ENCODE measurements around the gene DGKI. TPM values are rescaled to one million over a fixed set of nuclear protein-coding genes. Genes with fewer than 3 reads are reported as not detected.

Gene DGKI
- total RNA-seq, 1 experiment from 2014 or later, result not detected

DNA sequence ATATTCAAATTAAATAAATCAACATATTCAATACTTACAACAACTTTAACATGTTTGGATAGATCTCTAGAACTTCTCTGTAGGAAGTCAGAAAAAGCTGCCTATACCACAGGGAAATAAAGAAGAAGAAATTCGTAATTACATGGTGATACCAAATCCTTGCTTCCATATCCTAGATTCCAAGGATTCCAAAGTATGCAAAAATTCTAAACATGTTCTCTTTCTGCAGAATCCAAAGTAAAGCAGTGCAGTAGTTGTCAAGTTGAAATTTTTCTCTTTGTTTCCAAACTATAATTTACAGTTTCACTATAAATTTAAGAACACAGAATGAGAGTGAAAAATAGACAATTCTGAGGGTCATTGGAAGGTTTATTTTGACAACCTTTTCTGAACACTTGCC is 269.6 kb downstream of the DGKI start:
- DNase-seq (ENCODE audit: low read depth, low spot score) (no peak), ATAC-seq (no peak)
- BruUV-seq (replicated peaks), result no TSS peak
- no peak overlapping the region for H3K27ac ChIP-seq (ENCODE audit: low read length)
- TF ChIP-seq TCF7L2 (IDR thresholded peaks at IDR 0.05; ENCODE audit: low read depth, low read length), result no peak
- TF ChIP-seq, protein P1, sequence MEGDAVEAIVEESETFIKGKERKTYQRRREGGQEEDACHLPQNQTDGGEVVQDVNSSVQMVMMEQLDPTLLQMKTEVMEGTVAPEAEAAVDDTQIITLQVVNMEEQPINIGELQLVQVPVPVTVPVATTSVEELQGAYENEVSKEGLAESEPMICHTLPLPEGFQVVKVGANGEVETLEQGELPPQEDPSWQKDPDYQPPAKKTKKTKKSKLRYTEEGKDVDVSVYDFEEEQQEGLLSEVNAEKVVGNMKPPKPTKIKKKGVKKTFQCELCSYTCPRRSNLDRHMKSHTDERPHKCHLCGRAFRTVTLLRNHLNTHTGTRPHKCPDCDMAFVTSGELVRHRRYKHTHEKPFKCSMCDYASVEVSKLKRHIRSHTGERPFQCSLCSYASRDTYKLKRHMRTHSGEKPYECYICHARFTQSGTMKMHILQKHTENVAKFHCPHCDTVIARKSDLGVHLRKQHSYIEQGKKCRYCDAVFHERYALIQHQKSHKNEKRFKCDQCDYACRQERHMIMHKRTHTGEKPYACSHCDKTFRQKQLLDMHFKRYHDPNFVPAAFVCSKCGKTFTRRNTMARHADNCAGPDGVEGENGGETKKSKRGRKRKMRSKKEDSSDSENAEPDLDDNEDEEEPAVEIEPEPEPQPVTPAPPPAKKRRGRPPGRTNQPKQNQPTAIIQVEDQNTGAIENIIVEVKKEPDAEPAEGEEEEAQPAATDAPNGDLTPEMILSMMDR (IDR thresholded peaks at IDR 0.05), result no peak
- no peak for TF ChIP-seq SIN3A (IDR thresholded peaks at IDR 0.05; ENCODE audit: borderline replicate concordance, insufficient read depth, low read depth, low read length)
- TF ChIP-seq, protein P2, sequence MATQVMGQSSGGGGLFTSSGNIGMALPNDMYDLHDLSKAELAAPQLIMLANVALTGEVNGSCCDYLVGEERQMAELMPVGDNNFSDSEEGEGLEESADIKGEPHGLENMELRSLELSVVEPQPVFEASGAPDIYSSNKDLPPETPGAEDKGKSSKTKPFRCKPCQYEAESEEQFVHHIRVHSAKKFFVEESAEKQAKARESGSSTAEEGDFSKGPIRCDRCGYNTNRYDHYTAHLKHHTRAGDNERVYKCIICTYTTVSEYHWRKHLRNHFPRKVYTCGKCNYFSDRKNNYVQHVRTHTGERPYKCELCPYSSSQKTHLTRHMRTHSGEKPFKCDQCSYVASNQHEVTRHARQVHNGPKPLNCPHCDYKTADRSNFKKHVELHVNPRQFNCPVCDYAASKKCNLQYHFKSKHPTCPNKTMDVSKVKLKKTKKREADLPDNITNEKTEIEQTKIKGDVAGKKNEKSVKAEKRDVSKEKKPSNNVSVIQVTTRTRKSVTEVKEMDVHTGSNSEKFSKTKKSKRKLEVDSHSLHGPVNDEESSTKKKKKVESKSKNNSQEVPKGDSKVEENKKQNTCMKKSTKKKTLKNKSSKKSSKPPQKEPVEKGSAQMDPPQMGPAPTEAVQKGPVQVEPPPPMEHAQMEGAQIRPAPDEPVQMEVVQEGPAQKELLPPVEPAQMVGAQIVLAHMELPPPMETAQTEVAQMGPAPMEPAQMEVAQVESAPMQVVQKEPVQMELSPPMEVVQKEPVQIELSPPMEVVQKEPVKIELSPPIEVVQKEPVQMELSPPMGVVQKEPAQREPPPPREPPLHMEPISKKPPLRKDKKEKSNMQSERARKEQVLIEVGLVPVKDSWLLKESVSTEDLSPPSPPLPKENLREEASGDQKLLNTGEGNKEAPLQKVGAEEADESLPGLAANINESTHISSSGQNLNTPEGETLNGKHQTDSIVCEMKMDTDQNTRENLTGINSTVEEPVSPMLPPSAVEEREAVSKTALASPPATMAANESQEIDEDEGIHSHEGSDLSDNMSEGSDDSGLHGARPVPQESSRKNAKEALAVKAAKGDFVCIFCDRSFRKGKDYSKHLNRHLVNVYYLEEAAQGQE (IDR thresholded peaks at IDR 0.05; ENCODE audit: insufficient read depth in 1 of 2, low read depth in 2 of 2, low read length in 1 of 2), result no peak
- no peak for TF ChIP-seq POLR2AphosphoS5 (IDR thresholded peaks at IDR 0.05; ENCODE audit: low read depth, low read length)
- no peak overlapping the region for H3K4me3 ChIP-seq (ENCODE audit: low read depth in 2 of 2, low read length in 2 of 2)
- no peaks in the 10 kb centered on the region for H3K4me1 ChIP-seq (ENCODE audit: control insufficient read depth, insufficient read depth, low read length)
- intact Hi-C loops (cut with micrococcal nuclease; ENCODE audit: unreplicated experiment), result no loop called here
- no peaks in the 10 kb centered on the region for H3K9me3 ChIP-seq (ENCODE audit: control insufficient read depth, insufficient read depth, low read depth, low read length)
- ChIA-PET POLR2A (no interaction called here), CTCF (no interaction called here)
- no peaks in the 10 kb centered on the region for H3K27me3 ChIP-seq (ENCODE audit: control insufficient read depth, insufficient read depth, low read length)
- in situ Hi-C loops (cut with HindIII; ENCODE audit: low pct_unique_long_range_greater_than_20kb, low sequenced_read_pairs), result no loop called here
- no peaks in the 10 kb centered on the region for H3K36me3 ChIP-seq (ENCODE audit: control insufficient read depth, insufficient read depth, low read length)

DNA sequence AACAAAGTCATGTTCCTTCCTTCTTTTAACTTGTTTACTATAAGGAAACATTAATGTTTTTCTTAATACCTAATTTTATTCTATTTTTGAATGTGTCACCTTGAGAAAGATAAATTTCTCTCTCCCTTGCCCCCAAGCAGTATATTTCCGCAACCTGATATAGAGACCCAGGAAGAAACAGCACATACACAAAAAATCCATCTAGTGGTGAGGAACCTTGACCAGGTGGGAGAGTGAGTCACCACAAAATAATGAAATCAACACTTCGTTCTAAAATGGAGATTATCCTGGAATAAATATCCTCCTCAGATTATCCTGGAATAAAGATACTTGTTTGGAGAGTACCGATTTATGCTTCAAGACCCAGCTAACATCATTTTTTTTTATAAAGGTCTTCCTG is 270.3 kb downstream of the DGKI start:
- ChIA-PET POLR2A (no interaction called here), CTCF (no interaction called here)
- intact Hi-C loops (cut with micrococcal nuclease; ENCODE audit: unreplicated experiment), result no loop called here
- no peak overlapping the region for H3K27ac ChIP-seq (ENCODE audit: low read length)
- TF ChIP-seq POLR2AphosphoS5 (IDR thresholded peaks at IDR 0.05; ENCODE audit: low read depth, low read length), result no peak
- no peak for TF ChIP-seq TCF7L2 (IDR thresholded peaks at IDR 0.05; ENCODE audit: low read depth, low read length)
- TF ChIP-seq, protein P2 (IDR thresholded peaks at IDR 0.05; ENCODE audit: insufficient read depth in 1 of 2, low read depth in 2 of 2, low read length in 1 of 2), result no peak
- TF ChIP-seq, protein P1 (IDR thresholded peaks at IDR 0.05), result no peak
- TF ChIP-seq SIN3A (IDR thresholded peaks at IDR 0.05; ENCODE audit: borderline replicate concordance, insufficient read depth, low read depth, low read length), result no peak
- H3K4me3 ChIP-seq (ENCODE audit: low read depth in 2 of 2, low read length in 2 of 2), result no peak overlapping the region
- ATAC-seq (no peak), DNase-seq (ENCODE audit: low read depth, low spot score) (no peak)
- H3K9me3 ChIP-seq (ENCODE audit: control insufficient read depth, insufficient read depth, low read depth, low read length), result no peaks in the 10 kb centered on the region
- no peaks in the 10 kb centered on the region for H3K36me3 ChIP-seq (ENCODE audit: control insufficient read depth, insufficient read depth, low read length)
- H3K4me1 ChIP-seq (ENCODE audit: control insufficient read depth, insufficient read depth, low read length), result no peaks in the 10 kb centered on the region
- BruUV-seq (replicated peaks), result no TSS peak
- in situ Hi-C loops (cut with HindIII; ENCODE audit: low pct_unique_long_range_greater_than_20kb, low sequenced_read_pairs), result no loop called here
- no peaks in the 10 kb centered on the region for H3K27me3 ChIP-seq (ENCODE audit: control insufficient read depth, insufficient read depth, low read length)
